Activated CD8-positive, alpha-beta memory T cell treated with anti-CD3 and anti-CD28 coated beads, Interleukin-2, amount 50 U/mL, for 4 hours (primary cell): Measurements from ENCODE around the gene TMTC3.
"Not testable (repeated sequence)": the region's sequence is repeated elsewhere in the genome, so short reads cannot be mapped to it uniquely, and the experiment has no call there.

Experiments used
- DNase-seq: peaks from one replicate; pipeline ENCODE4 v3.0.0-alpha.2; 2020

The TMTC3 gene

GRCh38 chr12:88141774-88142609 lies at the start of gene TMTC3, which contains the start of gene CEP290:
TMTC3 (plus strand) TSS chr12:88142307; CDS start chr12:88148316, 6,009 bp downstream.
CEP290 (minus strand) TSS chr12:88142088; CDS start chr12:88141307, 781 bp downstream.
- peak; percentile 88 for DNase-seq

GRCh38 chr12:88092771-88093170 lies 49.3 kb upstream of the TMTC3 start:
- DNase-seq: no peak

GRCh38 chr12:88093573-88093972 lies 48.5 kb upstream of the TMTC3 start:
- no peak for DNase-seq

GRCh38 chr12:88108021-88108420 lies 34.1 kb upstream of the TMTC3 start:
- no peak for DNase-seq

GRCh38 chr12:88111074-88111652 lies 30.9 kb upstream of the TMTC3 start:
- DNase-seq: no peak

- DNase-seq: no peak
These were observed 28.2 kb upstream of the TMTC3 start for GRCh38 chr12:88113871-88114270.

- DNase-seq: no peak
These were observed 19.4 kb upstream of the TMTC3 start for GRCh38 chr12:88122666-88123065.

- DNase-seq: no peak
These were observed 15.0 kb upstream of the TMTC3 start for GRCh38 chr12:88127099-88127498.

- DNase-seq: no peak
These were observed 14.3 kb upstream of the TMTC3 start for GRCh38 chr12:88127855-88128254.

GRCh38 chr12:88132392-88132791 lies 9.7 kb upstream of the TMTC3 start:
- DNase-seq: no peak

- not testable (repeated sequence) for DNase-seq
These were observed 8.9 kb upstream of the TMTC3 start for GRCh38 chr12:88133181-88133580.

- DNase-seq: not testable (repeated sequence)
These were observed 2.4 kb upstream of the TMTC3 start for GRCh38 chr12:88139711-88140110.

- no peak for DNase-seq
These were observed 708 bp upstream of the TMTC3 start for GRCh38 chr12:88141425-88141773.

GRCh38 chr12:88142610-88142991 lies 494 bp downstream of the TMTC3 start:
- DNase-seq: peak; percentile 25

GRCh38 chr12:88144037-88144436 lies 1.9 kb downstream of the TMTC3 start:
- DNase-seq: no peak

- no peak for DNase-seq
These were observed 2.7 kb downstream of the TMTC3 start for GRCh38 chr12:88144546-88145468.

- DNase-seq: no peak
These were observed 3.7 kb downstream of the TMTC3 start for GRCh38 chr12:88145567-88146505.

- DNase-seq: no peak
These were observed 8.0 kb downstream of the TMTC3 start for GRCh38 chr12:88150063-88150462.

- DNase-seq: no peak
These were observed 11.9 kb downstream of the TMTC3 start for GRCh38 chr12:88153959-88154358.

- DNase-seq: no peak
These were observed 14.1 kb downstream of the TMTC3 start for GRCh38 chr12:88156075-88156654.

GRCh38 chr12:88163371-88163770 lies 21.3 kb downstream of the TMTC3 start:
- no peak for DNase-seq

- no peak for DNase-seq
These were observed 24.1 kb downstream of the TMTC3 start for GRCh38 chr12:88166179-88166578.
